IPS-20b (cell line): ENCODE measurements around the gene PSG5.
"Not testable (repeated sequence)": the region's sequence is repeated elsewhere in the genome, so short reads cannot be mapped to it uniquely, and the experiment has no call there.

Experiments
- H3K27ac ChIP-seq: one replicate; pipeline ENCODE4 v1.5.1; 2013; ENCODE audit warnings: low read length
- H3K27me3 ChIP-seq: 2 replicates; pipeline ENCODE4 v1.6.1; 2013; ENCODE audit warnings: mild to moderate bottlenecking, low read length, inconsistent platforms; ENCODE audit not compliant: insufficient read depth
- H3K36me3 ChIP-seq: 2 replicates; pipeline ENCODE4 v1.6.1; 2013; ENCODE audit warnings: low read depth, mild to moderate bottlenecking, inconsistent platforms, low read length, moderate library complexity; ENCODE audit not compliant: insufficient read depth
- H3K4me1 ChIP-seq: 2 replicates; pipeline ENCODE4 v1.6.1; 2013; ENCODE audit warnings: mild to moderate bottlenecking, control low read depth, inconsistent platforms, low read length, moderate library complexity; ENCODE audit not compliant: insufficient read depth
- H3K4me3 ChIP-seq: 2 replicates; pipeline ENCODE4 v1.5.1; 2013; ENCODE audit warnings: mild to moderate bottlenecking, low read length, inconsistent platforms
- H3K9ac ChIP-seq: 2 replicates; pipeline ENCODE4 v1.6.1; 2013; ENCODE audit warnings: low read depth, mild to moderate bottlenecking, inconsistent platforms, low read length, moderate library complexity
- H3K9me3 ChIP-seq: 2 replicates; pipeline ENCODE4 v1.6.1; 2013; ENCODE audit warnings: mild to moderate bottlenecking, low read depth, low read length, inconsistent platforms; ENCODE audit not compliant: insufficient read depth

The PSG5 gene

DNA sequence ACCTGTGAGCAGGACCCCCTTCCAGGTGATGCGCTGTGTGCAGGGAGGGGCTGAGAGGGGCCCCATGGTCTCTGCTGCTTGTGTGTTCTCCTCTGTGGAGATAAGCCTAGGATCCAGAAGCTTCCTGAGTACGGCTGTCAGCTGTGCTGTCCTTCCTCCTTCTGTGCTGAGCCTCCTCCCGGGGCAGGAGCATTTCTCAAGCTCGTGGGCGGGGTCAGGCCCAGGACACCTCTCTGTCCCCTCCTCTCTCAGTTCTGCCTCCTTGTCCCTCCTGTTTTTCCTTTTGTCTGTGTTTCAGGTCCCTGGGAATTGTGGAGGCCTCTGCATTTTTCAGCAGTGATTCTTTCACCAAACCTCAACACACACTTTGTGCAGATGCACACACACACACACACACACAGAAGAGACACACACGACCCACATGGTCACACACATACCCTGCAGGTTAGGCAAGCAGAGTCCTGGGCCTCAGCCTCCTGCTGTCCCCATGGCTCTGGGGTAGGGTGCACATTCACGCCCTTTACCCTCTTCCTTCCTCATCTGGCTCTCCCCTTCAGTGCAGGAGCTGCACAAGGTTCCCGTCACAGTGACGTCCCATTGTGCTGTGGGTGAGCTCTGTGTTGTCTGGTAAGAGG is 19.3 kb upstream of the PSG5 start, which contains the start of gene PSG4:
Gene PSG4 (minus strand): TSS at position 168 of the 635 bp plus-strand sequence. CDS start 102 bp downstream, at position 66.
- H3K4me1 ChIP-seq, H3K9me3 ChIP-seq, H3K4me3 ChIP-seq, H3K9ac ChIP-seq, H3K27ac ChIP-seq, H3K27me3 ChIP-seq, H3K36me3 ChIP-seq: not testable (repeated sequence)

DNA sequence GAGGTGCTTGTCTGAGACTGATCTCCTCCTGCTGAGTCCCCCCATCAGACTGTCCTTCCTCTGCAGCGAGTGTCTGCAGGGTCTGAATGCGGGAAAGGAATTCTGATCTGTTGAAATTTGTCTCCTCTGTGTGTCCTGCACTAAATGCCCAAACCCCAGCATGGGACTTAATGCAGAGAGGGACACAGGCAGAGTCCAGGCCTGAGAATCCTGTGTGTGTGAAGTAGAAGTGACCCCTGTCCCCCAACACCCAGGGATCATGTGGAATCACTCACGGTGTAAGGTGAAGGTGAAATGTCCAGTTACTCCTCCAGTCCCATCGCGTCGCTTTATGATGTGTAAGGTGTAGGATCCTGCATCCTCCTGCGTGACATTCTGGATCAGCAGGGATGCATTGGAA is 17.3 kb upstream of the PSG5 start:
- H3K9me3 ChIP-seq, H3K36me3 ChIP-seq, H3K9ac ChIP-seq, H3K27ac ChIP-seq, H3K27me3 ChIP-seq, H3K4me3 ChIP-seq, H3K4me1 ChIP-seq: not testable (repeated sequence)

DNA sequence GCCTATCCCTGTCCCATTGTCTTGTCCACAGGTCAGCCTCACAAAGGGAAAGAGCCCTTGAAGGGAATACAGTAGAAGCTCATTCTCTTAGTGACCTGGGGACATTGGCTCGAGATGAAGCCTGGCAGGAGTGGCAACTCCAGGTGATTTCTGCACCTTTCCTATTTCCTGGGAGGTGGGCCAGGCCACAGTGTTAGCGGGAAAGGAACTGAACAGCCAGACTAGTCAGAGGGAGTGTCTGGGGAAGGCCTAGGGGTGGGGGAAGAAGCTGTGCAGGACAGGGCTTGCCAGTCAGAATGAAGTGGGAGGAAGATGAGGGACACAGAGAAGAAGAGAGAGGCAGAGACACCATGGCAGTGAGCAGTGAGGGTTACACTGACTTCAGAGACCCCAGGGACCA is 15.6 kb upstream of the PSG5 start:
- not testable (repeated sequence) for H3K9me3 ChIP-seq, H3K4me3 ChIP-seq, H3K9ac ChIP-seq, H3K27ac ChIP-seq, H3K27me3 ChIP-seq, H3K36me3 ChIP-seq, H3K4me1 ChIP-seq

DNA sequence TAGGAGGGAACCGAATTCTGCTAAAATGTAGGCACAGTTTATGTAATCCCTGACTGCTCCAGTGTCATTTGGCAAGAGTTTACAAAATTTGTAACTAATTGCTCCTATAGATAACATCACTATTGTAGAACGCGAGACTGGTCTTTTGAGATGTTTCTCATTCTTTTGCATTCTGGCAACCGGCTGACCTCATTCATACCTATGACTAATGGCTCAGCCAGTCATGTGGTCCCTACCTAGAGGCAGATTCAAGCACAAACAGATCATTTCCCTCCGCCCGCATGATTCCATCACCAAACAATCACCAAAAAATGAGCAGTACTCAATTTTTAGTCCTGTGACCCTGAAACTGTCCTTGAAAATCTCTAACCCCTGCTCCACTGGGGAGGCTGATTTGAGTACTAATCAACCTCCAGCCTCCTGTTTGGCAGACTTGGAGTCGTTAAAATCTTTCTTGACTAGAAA is 15.0 kb upstream of the PSG5 start:
- not testable (repeated sequence) for H3K27ac ChIP-seq, H3K27me3 ChIP-seq, H3K9me3 ChIP-seq, H3K4me3 ChIP-seq, H3K9ac ChIP-seq, H3K4me1 ChIP-seq, H3K36me3 ChIP-seq

DNA sequence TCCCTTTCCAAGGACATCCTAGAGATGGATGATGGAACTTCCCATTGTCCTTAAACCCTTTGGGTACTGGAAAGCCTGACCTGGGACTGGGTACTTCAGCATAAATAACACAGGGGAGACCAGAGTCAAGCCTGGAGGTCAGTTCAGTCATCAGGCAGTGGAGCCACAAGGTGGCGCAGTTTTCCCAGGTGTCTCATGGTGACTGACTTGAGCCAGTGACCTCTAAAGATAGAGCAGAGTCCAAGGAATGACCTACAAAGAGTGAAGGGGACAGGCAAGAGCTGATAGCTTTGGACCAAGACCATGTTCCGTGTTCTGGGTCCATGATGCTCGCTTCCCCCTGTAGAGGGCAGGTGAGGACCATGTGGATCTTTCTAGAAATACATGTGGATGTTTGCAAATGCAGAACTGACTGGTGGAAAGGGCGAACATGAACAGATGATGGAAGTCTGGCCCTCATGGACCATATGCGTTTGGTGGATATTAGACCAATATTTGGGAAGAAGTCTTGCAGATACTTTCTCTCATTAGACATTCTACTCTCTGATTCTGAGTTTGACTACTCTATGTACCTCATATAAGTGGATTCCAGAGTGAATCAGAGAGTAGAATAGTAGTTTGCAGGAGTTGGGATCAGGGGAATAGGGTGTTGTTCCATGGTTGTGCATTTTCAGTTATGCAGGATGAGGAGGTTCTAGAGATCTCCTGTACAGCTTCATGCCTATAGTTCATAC is 12.5 kb upstream of the PSG5 start:
- H3K36me3 ChIP-seq, H3K27ac ChIP-seq, H3K4me3 ChIP-seq, H3K4me1 ChIP-seq, H3K27me3 ChIP-seq, H3K9me3 ChIP-seq, H3K9ac ChIP-seq: not testable (repeated sequence)

DNA sequence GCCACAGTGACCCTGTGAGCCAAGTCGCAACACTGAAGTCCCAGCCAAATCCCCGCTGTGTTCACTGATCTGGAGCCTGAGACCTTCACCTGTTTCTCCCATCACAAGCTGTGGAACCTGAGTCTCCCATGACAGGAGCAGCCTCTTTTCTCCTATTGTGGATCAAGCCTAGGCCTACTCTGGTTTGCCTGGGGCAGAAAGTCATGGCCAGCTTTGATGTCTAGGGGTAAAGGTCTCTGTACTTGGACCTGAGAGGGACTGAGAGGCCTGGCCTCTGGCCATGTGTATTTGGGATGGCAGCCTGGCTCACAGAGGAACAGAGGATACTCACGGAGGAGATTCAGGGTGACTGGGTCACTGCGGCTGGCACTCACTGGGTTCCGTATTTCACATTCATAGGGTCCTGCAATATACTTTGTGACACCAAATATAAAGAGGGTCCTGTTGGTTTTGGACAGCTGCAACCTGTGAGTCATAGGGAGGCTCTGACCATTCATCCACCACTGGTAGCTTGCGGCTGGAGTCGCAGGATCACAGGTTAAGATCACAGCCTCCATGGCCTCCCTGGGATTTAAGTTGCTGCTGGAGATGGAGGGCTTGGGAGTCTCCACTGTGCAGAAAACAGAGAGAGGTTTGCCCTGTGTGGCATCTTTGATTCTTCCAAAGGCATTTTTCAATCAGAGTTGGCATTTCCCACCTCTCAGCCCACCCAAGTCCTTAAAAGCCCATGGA is 11.5 kb upstream of the PSG5 start:
- H3K27ac ChIP-seq, H3K9me3 ChIP-seq, H3K9ac ChIP-seq, H3K27me3 ChIP-seq, H3K36me3 ChIP-seq, H3K4me1 ChIP-seq, H3K4me3 ChIP-seq: not testable (repeated sequence)

DNA sequence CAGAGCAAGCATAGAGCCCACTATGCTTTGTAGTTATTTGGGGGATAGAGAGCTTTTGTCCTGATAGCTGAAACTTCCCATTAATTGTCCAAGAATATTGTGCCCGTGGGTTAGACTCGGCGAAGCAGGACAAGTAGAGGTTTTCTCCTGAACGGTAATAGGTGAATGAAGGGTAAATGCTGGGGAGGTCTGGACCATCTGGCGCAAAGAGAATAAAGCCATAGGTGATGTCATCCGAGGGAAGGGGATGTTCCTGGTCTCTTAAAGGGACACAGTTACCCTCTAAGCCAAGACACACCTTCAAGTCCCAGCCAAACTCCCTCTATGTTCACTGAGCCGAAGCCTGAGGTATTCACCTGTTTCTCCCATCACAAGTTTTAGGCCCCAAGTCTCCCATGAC is 8.1 kb upstream of the PSG5 start:
- not testable (repeated sequence) for H3K9me3 ChIP-seq, H3K27ac ChIP-seq, H3K4me3 ChIP-seq, H3K4me1 ChIP-seq, H3K9ac ChIP-seq, H3K36me3 ChIP-seq, H3K27me3 ChIP-seq

DNA sequence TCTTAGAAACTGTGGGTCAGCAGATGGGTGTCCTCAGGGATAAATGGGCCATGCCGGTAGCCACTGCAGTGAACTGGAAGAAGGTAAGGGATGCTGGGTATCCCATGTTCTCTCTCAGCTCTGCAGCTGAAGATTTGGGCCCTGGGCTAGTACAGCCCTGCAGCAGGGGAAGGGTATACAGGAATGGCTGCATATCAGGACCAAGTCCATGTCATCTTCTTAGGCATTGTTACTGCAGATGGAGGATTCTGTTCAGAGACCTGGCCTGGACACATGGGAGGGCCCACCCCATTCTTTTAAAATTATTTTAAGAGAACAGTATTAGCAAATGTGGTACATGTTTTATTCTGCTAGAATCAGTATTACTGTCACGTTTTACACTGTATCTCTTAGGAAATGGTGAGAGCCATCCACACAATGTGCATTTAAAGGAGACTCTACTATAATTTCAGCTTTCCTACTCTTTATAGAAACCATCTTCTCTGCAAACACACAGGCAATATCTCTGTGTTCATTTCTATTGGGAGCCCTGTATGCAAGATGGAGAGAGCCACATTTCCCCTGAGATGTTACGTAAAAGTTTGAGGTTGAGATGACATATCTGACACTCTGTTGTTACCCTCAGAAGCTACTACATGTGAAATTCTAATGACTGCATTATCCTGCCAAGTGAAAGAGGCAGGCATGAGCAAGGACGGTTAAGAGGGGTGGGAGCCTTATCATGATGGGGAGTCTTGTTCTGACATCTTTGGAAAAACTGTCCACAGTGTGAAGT is 6.2 kb upstream of the PSG5 start:
- H3K27ac ChIP-seq, H3K36me3 ChIP-seq, H3K27me3 ChIP-seq, H3K9me3 ChIP-seq, H3K4me3 ChIP-seq, H3K9ac ChIP-seq, H3K4me1 ChIP-seq: not testable (repeated sequence)

DNA sequence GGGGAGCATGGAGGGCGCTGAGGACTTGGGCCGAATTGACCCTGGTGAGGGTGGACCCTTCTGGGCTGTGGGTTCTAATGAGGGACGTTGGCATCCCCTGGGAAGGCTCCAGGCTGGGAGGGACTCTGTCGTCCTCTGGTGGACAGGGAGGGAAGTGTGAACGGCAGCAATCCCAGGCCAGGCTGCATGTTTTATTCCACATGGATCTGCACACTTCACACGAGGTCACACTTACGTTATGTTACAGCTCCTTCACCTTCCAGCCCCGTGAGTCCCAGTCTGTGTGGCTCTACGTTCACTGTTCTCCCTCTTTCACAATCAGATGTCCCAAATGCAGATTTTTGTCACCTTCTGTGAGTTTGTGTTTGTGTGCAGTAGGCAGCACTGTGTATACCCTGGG is 1.8 kb upstream of the PSG5 start:
- not testable (repeated sequence) for H3K4me1 ChIP-seq, H3K27ac ChIP-seq, H3K4me3 ChIP-seq

DNA sequence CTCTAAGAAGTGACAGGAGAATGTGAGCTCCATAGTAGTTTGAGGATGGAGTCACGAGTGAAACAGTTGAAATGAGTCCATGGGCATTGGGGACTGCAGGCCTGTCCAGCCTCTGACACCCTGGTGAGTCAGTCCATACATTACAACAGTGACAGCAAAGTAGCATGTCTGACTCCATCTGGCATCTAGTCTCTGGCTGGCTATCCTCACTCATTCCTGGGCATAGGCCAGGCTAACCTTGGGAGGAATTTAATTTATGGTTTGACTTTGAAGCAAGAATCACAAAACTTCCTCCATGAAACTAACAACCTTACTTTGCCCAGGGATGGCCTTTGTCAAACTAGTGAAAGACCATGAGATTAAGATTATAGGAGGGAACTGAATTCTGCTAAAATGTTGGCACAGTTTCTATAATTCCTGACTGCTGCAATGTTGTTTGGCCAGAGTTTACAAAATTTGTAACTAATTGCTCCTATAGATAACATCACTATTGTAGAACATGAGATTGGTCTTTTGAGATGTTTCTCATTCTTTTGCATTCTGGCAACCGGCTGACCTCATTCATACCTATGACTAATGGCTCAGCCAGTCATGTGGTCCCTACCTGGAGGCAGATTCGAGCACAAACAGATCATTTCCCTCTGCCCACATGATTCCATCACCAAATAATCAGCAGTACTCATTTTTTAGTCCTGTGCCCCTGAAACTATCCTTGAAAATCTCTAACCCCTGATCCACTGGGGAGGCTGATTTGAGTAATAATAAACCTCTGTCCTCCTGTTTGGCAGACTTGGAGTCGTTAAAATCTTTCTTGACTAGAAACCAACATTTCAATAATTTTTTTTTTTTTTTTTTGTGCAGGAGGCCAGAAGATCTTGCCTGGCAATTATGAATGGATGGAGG is 4.2 kb downstream of the PSG5 start:
- H3K4me1 ChIP-seq, H3K9me3 ChIP-seq, H3K9ac ChIP-seq, H3K4me3 ChIP-seq, H3K27me3 ChIP-seq, H3K27ac ChIP-seq, H3K36me3 ChIP-seq: not testable (repeated sequence)

More for the DNA sequence above, 1.8 kb upstream of the PSG5 start:
- not testable (repeated sequence) for H3K9ac ChIP-seq, H3K27me3 ChIP-seq, H3K36me3 ChIP-seq, H3K9me3 ChIP-seq

DNA sequence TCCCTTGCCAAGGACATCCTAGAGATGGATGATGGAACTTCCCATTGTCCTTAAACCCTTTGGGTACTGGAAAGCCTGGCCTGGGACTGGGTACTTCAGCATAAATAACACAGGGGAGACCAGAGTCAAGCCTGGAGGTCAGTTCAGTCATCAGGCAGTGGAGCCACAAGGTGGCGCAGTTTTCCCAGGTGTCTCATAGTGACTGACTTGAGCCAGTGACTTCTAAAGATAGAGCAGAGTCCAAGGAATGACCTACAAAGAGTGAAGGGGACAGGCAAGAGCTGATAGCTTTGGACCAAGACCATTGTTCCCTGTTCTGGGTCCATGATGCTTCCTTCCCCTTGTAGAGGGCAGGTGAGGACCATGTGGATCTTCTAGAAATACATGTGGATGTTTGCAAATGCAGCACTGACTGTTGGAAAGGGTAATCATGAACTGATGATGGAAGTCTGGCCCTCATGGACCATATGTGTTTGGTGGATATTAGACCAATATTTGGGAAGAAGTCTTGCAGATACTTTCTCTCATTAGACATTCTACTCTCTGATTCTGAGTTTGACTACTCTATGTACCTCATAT is 6.7 kb downstream of the PSG5 start:
- H3K27ac ChIP-seq, H3K4me3 ChIP-seq, H3K4me1 ChIP-seq, H3K9ac ChIP-seq, H3K9me3 ChIP-seq, H3K27me3 ChIP-seq, H3K36me3 ChIP-seq: not testable (repeated sequence)
